MM.1S (cell line): Measurements from ENCODE around the gene TNFRSF25.
A peak's percentile ranks its signal among the peaks of the same experiment; 100 is the strongest.

Source experiments
- CTCF ChIP-seq: fragments of 300-600 bp; sonication (generic); IDR thresholded peaks from 2 replicates; pipeline ENCODE4 v1.5.1; 2016; ENCODE audit warnings: antibody characterized with exemption, low read length, mixed read lengths
- EZH2 ChIP-seq: fragments of 300-600 bp; sonication (generic); optimal IDR thresholded peaks from 2 replicates; pipeline ENCODE3; 2017; ENCODE audit warnings: low read depth, mild to moderate bottlenecking, antibody characterized with exemption, low read length, mixed read lengths

- TF ChIP-seq CTCF (peak; percentile 89), EZH2 (no peak)
Measured at GRCh38 chr1:6486433-6487011, 20.5 kb upstream of the TNFRSF25 start.
